Measurements from ENCODE around the gene PLXNA2.

The PLXNA2 gene

DNA sequence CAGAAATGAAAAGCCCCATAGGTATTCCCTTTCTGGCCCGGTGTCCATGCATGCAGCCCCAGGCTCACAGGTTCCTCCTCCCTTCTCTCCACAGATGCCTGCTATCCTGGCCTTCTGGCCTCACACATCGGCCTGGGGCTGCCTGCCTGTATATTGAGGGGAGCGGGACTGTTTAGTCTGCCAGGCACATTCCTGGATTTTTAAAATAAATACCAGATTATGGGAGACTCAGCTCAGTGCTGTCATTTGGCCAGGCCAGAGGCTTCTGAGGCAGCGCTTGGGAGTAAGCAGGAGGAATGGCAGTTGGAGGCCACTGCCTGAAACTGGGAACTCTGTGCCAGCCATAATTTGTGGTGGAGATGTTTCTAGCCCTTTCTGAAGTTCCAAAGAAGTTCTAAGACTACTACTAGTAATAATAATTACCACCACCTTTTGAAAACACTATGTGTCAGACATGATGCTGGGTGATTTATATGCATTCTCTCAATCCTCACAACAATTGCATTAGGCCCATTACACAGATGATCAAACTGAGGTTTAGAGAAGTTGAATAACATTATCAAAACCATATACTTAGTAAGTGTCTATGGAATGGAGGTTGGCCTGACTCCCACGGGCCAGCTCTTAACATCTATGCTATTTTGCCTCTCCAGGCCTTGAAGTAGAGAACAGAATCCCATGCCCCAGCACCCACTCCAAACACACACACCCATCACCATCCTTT lies 107.6 kb downstream of the PLXNA2 start:
- no peak for DNase-seq

- DNase-seq: peak; percentile 55
Observed at GRCh38 chr1:208135354-208135753, 108.8 kb downstream of the PLXNA2 start.

GRCh38 chr1:208134491-208134890 lies 109.7 kb downstream of the PLXNA2 start:
- no peak for DNase-seq

DNA sequence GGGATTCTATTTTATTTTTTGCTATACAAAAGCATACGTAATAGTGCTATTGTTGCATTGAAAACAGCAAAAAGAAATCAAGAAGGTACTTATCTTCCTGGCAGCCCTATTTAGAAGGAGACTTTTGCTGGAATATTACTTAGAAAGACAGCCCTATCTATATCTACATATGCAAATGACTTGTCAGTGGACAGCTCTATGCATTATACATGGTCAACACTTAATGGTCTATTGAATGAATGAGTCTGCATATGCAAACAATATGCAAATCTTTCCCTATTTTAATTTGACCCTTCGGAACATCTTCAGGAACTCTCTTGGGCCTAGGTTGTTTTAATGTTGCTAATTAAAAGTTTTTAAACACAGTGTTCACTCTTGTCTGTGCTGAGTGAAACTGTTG lies 110.8 kb downstream of the PLXNA2 start:
- DNase-seq: no peak

DNA sequence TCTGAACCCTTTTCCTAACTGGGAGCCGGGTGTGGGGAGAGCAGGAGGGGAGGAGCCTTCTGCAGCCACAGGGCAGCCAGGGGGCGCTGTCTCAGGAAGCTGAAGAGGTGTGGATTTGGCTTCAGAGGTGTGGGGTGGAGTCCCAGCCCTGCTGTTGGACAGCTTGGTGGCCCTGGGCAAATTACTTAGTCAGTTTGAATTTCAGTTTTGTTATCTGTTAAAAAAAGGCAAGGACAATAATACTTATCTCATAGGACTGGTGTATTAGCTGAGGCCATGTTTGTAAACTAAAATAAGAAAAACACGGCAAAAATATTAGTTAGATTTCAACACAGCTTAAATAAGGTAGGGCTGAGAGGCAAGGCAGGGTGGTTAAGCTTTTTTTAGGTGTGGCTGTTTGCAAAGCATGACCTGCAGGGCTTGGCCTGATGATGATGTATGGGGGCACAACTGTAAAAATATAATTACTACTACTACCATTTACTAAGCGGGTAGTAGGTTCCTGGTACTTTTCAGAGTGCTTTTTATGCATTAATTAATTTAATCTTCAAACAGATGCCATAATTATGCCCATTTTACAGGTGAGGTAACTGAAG lies 111.8 kb downstream of the PLXNA2 start:
- DNase-seq: peak; percentile 87

DNA sequence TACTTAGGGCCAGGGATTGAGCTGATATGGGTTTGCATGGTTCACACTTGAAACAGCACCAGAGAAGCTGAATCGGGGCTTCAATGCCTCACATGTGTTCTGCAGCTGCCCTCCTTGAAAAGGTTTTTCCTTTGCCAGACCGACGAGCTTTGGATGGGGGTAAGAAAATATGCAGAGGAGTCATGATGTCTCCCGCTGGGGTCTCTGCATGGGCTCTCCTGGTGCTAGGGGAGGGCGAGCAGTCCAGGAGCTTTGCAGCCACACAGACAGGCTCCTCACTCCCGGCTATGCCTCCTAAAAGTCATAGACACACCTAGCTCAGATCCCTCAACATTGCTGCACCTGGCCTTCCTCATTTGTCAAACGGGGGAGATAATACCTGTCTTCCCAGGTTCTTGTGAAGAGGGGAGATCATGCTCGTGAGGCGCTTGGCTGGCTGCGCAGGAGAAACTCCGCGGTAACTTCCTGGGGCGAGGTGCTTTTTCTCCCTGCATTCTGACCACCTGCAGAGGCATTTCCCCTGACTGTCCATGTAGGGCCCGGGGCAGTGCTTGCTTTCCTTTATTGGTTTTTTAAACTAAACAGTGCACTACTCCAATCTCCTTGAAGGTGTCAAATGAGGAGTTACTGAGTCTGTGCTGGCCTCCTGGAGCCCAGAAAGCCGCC lies 112.4 kb downstream of the PLXNA2 start:
- DNase-seq: no peak

DNA sequence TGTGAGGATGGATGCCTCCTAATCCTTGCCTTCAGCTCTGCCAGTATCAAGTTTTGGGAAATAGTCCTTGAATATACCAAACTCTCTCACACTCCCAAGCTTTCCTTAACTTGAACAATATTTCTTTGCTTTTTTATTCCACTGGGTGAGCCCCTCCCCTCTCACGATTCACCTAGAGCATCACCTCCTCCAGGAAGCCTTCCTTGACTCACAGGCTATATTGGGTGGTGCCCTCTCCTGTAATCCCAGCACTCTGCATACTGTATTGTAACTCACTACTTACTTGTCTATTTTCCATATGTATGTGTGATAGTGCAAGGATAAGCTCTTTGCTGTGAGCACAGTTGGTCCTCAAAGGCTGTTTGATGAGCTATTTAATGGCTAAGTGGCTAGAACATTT lies 114.7 kb downstream of the PLXNA2 start:
- DNase-seq: no peak

DNA sequence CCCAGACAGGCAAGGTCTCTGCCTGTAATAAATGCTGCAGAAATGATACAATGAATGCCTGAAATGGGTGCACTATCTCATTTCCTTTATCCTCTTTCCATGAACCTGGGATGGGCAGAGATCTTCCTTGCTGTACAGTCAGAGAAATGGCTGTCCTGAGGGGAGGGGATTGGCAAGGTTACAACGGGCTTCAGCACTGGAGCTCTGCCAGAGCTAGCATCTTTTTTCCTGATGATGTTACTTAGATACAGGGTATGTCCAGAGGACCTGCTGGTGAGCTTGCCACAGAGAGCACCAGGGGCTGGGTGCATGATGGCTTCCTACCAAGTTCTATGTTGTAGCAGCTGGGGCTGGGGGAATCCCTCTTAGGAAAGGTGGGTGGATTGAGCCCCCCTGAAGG lies 115.1 kb downstream of the PLXNA2 start:
- no peak for DNase-seq

DNA sequence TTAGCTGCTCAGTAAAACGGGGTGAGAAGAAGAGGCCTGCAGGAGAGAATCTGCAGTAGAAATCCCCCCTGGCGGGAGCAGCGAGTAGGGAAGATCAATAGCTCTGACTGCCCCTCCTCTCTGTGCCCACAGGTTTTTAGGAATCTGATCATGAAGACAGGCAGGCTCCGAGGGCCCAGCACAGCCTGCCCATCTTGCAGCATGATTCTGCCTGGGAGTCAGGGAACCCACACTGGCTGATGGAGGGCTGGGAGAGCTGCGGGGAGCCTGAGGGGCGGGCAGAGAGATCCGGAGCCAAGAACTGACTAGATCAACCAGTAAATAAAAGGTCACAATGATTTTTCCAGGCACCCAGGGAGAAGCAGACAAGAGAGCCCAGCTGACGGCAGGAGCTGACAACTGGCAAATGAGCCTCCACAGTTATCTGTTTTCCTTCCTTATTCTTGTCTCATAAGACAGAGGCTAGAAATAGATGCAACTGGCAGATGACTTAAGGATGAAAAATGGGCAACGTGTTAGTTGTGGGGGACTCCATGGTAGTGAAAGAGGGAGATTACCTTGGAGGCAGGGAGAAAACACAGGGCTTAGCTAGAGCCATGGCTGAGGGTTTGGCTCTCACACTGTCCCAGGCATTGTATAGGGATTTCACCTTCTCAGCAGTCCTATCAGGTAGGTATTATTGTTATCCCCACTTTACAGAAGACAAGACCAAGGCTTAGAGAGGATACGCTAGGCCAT lies 116.2 kb downstream of the PLXNA2 start:
- no peak for DNase-seq

DNA sequence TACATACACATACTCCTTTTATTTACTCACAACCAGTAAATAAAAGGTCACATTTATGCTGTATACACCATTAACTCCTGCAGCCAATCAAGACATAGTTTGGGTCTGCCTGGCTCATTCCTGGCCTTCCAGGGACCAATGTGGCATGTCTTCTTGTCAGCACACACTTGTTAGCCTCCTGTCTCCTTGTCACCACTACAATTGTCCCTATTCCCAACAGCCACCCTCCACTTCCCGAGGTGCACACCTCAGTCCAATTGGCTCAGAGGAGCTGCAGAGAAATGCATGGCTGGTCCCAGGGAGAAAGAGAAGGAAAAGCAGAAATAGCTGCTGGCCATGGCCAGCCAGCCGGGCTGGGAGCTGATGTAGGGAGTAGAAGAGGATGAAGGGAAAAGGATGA lies 116.9 kb downstream of the PLXNA2 start:
- no peak for DNase-seq

- DNase-seq: no peak
Observed at GRCh38 chr1:208126108-208126507, 118.1 kb downstream of the PLXNA2 start.

DNA sequence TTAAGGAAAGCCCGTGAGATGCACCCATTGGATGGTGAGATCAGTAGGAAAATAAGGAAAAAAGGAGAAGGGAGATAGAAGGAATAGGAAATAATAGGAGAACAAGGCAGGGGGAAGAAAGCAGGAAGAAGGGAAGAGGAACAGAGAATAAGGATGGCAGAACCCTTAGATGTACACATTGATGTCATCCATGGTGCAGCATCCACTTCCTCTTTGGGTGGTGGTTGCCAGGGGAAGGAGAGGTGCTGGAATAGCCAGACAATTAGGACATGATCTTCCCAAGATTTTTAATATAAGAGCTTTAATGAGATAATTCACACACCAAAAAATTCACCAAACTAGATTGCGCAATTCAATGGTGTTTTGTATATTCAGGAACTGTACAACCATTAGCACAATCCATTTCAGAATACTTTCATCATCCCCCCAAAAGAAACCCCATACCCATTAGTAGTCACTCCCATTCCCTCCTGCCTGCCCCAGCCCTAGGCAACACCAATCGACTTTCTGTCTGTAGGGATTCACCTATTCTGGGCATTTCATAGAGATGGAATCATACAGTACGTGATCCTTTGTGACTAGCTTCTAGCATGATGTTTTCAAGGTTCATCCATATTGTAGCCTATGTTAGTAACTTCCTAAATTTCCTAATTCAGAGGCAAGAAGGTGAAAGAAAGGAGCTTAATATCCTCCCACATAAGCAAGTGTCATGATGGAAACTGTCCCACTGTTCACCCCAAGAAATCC lies 121.4 kb downstream of the PLXNA2 start:
- peak; percentile 39 for DNase-seq

DNA sequence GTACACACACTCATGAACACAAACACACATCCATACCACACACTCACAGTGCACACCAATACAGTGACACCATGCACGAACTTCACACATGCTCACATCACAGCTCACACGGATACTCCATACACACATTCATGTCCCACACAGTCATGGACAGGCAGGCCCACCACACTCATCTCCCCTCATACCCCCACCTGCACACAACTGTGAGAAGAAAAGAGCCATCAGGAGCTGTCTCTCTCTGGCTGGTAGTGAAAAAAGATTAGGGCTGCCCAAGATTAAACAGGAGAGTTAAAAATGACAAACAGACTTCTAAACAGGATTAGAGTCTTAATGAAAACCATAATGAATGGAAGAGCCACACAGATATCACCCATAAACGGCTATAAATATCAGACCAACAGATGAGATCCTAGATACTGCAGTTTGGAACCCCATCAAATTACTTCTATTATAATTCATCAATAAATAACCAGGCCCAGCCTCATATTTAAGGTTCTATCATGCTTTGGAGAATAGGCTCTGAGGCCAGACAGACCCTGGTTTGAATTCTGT lies 122.3 kb downstream of the PLXNA2 start:
- no peak for DNase-seq

GRCh38 chr1:208120431-208120790 lies 123.8 kb downstream of the PLXNA2 start:
- DNase-seq: no peak

- DNase-seq: peak; percentile 39
Observed at GRCh38 chr1:208118841-208119606, 125.2 kb downstream of the PLXNA2 start.

GRCh38 chr1:208118306-208118705 lies 125.9 kb downstream of the PLXNA2 start:
- DNase-seq: no peak

DNA sequence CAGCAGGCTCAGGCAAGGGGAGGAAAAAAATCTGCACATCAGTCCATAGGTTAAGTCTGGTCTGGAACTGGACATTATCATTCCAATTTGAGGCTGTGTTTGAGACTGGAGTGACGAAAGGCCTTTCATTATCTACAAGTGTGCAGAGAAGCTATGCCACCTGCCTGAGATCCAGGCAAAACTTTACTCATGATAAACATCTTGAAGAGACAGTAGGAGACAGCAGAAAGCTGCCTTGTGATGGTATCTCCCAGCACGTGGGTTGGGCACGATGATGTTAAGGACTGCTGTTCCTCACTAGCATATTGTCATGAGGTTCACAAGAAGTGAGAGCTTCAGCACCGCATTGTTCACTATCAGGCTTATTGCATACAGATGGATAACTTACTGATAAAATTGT lies 126.4 kb downstream of the PLXNA2 start:
- no peak for DNase-seq

DNA sequence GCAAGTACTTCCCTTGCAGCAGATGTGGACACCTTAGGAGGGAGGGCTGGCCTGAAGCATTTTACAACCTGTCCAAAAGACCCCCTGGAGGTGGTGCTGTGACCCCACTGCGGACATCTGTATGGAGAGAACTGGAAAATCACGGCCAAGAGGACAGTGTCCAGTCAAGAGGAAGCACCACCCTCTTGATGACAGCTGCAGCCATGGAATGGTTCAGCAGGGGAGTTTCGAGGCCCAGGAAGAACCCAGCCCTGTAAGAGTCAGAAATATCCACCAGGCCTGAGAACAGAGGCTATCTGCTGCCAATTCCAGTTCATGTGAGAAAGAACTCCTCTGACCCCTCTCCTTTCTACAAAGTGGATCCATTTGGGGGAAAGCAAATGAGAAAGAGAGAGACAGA lies 126.8 kb downstream of the PLXNA2 start:
- DNase-seq: no peak

DNA sequence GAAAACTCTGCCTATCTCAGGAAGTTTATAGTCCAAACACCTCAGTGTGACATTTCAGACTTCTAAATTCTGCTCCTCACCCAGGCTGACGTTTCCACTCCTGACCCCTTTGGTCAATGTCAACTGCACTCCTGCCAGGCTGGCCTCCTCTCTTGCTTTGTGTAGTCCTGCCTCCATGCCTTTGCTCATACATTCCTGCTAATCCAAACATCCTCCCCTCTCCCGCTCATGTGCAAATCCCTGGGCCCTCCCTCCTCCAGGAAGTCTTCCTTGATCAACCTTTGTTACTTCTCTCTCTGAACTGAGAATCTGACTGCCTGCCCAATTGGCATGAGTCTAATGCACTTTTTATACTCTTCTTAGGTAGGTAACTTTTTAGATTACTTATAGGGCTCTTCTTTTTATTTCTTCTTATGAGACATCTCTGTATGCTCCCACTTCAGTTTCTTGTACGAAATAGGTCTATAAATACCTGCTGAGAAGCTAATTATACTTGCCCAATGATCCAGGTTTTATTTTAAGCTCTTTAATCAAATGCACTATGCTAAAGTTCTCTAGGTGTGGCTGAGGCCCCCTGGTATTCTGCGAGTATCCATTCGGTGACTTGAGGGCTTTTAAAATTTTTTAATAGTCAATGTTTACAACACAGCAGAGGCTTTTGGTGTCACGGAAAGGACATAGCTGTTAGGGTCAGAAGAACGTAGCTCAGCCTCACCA lies 128.1 kb downstream of the PLXNA2 start:
- no peak for DNase-seq

DNA sequence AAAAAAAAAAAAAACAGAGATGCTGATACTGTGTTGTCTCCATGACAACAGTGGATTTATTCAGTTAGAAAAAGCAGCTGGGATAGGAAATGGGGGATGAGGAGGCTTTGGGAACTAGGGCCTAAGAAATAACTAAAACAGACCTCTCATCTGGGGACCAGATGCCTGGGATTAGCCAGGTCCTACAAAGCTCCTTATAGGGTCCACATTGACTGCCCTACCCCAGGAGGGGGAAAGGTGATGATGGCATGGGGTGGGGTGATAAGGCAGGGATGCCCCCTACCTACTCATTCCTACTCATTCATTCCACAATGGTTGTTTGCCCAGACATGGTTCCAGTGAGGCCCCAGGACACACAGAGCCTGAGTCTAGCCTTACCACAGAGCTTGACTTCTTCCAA lies 131.2 kb downstream of the PLXNA2 start:
- no peak for DNase-seq

GRCh38 chr1:208112401-208112800 lies 131.8 kb downstream of the PLXNA2 start:
- DNase-seq: no peak

Measured in OCI-M1 (cell line).